ENCODE data around the gene TEX26. TPM values are rescaled to one million over a fixed set of nuclear protein-coding genes. Genes with fewer than 3 reads are reported as not detected.

Gene TEX26
- total and polyA plus RNA-seq, 4 donors = 0.08 to 0.31 TPM; not detected in 2

DNA sequence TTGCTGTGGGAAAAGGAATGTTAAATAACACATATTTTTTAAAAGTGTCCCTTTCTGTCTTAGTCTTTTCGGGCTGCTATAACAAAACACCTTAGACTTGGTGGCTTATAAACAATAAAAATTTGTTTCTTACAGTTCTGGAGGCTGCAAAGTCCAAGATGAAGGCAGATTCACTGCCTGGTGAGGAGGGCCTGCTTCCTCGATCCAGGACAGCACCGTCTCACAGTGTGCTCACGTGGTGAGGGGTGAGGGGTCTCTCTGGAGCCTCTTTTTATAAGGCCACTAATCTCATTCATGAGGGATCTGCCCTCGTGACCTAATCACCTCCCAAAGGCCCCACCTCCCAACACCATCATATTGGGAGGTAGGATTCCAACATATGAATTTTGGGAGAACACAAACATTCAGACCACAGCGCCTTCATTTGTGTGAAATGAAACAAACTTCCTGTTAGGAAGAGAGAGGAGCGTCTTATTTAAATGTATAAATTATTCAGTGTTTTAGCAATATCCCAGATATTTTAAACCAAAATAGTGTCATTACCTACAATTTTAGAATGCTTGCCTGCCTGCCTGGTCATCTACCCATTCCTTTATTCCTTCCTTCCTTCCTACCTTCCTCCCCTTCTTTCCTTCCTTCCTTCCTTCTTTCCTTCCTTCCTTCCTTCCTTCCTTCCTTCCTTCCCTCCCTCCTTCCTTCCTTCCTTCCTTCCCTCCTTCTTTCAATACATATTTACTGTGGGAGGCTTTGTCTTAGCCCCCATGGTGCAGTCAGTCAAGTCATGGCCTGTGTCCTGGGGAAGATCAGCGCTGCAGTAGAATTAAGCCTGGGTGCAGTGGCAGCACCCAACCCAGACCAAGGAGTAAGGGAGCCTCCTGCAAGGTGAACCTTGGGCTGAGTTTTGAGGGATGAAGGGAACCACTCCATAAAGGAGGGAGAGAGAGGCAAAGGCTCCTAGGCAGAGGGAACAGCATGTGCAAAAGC lies 84.2 kb downstream of the TEX26 start:
- H3K27ac ChIP-seq (ENCODE audit: low read depth in 1 of 2, low read length in 2 of 2) = no peak overlapping the region
- TF ChIP-seq FOXA2 (IDR thresholded peaks at IDR 0.05) = no peak
- no peak overlapping the region for H3K9ac ChIP-seq (ENCODE audit: low read depth in 1 of 2, low read length in 2 of 2)
- no peak for DNase-seq (ENCODE audit: low spot score)
- H3K36me3 ChIP-seq (ENCODE audit: control insufficient read depth in 4 of 4, insufficient read depth in 3 of 4, low read depth in 1 of 4, low read length in 3 of 4) = no peaks in the 10 kb centered on the region
- WGBS = 81% methylated on average over 8 of the region's 8 CpGs
- no peaks in the 10 kb centered on the region for H3K4me1 ChIP-seq (ENCODE audit: control insufficient read depth in 4 of 4, insufficient read depth in 4 of 4, low read length in 3 of 4)
- H3K27me3 ChIP-seq (ENCODE audit: control insufficient read depth in 4 of 4, insufficient read depth in 4 of 4, low read length in 3 of 4) = peaks cover 0 to 2% (median 0%) of the 10 kb centered on the region in 4 donors
- H3K9me3 ChIP-seq (ENCODE audit: control insufficient read depth in 4 of 4, low read length in 3 of 4) = no peaks in the 10 kb centered on the region
- H3K4me3 ChIP-seq (ENCODE audit: low read depth in 1 of 3, low read length in 3 of 3) = no peak overlapping the region

DNA sequence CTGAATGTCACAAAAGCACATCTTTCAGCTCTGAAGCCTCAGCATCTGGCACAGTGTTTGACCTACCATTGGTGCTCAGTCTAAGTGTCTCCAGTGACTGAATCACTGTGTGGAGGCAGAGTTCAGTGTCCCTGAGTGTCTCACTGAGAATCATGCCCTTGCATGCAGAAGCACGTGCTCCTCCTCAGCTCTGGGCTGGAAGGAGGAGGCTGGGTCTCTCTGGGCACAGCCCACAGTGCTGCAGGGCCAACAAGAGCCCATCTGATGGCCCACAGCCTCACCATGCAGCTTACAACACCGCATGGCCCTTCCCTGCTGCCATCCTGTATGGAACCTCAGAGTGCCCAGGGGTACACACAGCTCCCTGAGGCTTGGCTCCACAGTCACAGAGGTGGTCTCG lies 86.1 kb downstream of the TEX26 start:
- no peak overlapping the region for H3K4me3 ChIP-seq (ENCODE audit: low read depth in 1 of 3, low read length in 3 of 3)
- H3K27ac ChIP-seq (ENCODE audit: low read depth in 1 of 2, low read length in 2 of 2) = no peak overlapping the region
- TF ChIP-seq EGR1 (IDR thresholded peaks at IDR 0.05; ENCODE audit: low read depth in 2 of 2) (no peak), RXRA (IDR thresholded peaks at IDR 0.05) (no peak), FOXA2 (IDR thresholded peaks at IDR 0.05) (no peak), YY1 (IDR thresholded peaks at IDR 0.05) (no peak), HNF4A (conservative IDR thresholded peaks at IDR 0.05) (no peak), RAD21 (IDR thresholded peaks at IDR 0.05) (no peak), TAF1 (conservative IDR thresholded peaks at IDR 0.05) (no peak)
- TF ChIP-seq, protein P1, sequence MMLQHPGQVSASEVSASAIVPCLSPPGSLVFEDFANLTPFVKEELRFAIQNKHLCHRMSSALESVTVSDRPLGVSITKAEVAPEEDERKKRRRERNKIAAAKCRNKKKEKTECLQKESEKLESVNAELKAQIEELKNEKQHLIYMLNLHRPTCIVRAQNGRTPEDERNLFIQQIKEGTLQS (IDR thresholded peaks at IDR 0.05) = no peak
- TF ChIP-seq, protein P2, sequence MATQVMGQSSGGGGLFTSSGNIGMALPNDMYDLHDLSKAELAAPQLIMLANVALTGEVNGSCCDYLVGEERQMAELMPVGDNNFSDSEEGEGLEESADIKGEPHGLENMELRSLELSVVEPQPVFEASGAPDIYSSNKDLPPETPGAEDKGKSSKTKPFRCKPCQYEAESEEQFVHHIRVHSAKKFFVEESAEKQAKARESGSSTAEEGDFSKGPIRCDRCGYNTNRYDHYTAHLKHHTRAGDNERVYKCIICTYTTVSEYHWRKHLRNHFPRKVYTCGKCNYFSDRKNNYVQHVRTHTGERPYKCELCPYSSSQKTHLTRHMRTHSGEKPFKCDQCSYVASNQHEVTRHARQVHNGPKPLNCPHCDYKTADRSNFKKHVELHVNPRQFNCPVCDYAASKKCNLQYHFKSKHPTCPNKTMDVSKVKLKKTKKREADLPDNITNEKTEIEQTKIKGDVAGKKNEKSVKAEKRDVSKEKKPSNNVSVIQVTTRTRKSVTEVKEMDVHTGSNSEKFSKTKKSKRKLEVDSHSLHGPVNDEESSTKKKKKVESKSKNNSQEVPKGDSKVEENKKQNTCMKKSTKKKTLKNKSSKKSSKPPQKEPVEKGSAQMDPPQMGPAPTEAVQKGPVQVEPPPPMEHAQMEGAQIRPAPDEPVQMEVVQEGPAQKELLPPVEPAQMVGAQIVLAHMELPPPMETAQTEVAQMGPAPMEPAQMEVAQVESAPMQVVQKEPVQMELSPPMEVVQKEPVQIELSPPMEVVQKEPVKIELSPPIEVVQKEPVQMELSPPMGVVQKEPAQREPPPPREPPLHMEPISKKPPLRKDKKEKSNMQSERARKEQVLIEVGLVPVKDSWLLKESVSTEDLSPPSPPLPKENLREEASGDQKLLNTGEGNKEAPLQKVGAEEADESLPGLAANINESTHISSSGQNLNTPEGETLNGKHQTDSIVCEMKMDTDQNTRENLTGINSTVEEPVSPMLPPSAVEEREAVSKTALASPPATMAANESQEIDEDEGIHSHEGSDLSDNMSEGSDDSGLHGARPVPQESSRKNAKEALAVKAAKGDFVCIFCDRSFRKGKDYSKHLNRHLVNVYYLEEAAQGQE (IDR thresholded peaks at IDR 0.05) = no peak
- TF ChIP-seq, protein P3, sequence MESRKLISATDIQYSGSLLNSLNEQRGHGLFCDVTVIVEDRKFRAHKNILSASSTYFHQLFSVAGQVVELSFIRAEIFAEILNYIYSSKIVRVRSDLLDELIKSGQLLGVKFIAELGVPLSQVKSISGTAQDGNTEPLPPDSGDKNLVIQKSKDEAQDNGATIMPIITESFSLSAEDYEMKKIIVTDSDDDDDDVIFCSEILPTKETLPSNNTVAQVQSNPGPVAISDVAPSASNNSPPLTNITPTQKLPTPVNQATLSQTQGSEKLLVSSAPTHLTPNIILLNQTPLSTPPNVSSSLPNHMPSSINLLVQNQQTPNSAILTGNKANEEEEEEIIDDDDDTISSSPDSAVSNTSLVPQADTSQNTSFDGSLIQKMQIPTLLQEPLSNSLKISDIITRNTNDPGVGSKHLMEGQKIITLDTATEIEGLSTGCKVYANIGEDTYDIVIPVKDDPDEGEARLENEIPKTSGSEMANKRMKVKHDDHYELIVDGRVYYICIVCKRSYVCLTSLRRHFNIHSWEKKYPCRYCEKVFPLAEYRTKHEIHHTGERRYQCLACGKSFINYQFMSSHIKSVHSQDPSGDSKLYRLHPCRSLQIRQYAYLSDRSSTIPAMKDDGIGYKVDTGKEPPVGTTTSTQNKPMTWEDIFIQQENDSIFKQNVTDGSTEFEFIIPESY (IDR thresholded peaks at IDR 0.05) = no peak
- TF ChIP-seq, protein P4, sequence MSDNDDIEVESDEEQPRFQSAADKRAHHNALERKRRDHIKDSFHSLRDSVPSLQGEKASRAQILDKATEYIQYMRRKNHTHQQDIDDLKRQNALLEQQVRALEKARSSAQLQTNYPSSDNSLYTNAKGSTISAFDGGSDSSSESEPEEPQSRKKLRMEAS (IDR thresholded peaks at IDR 0.05) = no peak
- TF ChIP-seq, protein P5, sequence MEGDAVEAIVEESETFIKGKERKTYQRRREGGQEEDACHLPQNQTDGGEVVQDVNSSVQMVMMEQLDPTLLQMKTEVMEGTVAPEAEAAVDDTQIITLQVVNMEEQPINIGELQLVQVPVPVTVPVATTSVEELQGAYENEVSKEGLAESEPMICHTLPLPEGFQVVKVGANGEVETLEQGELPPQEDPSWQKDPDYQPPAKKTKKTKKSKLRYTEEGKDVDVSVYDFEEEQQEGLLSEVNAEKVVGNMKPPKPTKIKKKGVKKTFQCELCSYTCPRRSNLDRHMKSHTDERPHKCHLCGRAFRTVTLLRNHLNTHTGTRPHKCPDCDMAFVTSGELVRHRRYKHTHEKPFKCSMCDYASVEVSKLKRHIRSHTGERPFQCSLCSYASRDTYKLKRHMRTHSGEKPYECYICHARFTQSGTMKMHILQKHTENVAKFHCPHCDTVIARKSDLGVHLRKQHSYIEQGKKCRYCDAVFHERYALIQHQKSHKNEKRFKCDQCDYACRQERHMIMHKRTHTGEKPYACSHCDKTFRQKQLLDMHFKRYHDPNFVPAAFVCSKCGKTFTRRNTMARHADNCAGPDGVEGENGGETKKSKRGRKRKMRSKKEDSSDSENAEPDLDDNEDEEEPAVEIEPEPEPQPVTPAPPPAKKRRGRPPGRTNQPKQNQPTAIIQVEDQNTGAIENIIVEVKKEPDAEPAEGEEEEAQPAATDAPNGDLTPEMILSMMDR (IDR thresholded peaks at IDR 0.05; ENCODE audit: low read depth, low read length, missing input control) = no peak
- no peaks in the 10 kb centered on the region for H3K9me3 ChIP-seq (ENCODE audit: control insufficient read depth in 4 of 4, low read length in 3 of 4)
- DNase-seq (ENCODE audit: low spot score) = no peak
- H3K9ac ChIP-seq (ENCODE audit: low read depth in 1 of 2, low read length in 2 of 2) = no peak overlapping the region
- no peaks in the 10 kb centered on the region for H3K4me1 ChIP-seq (ENCODE audit: control insufficient read depth in 4 of 4, insufficient read depth in 4 of 4, low read length in 3 of 4)
- peaks cover 0 to 7% (median 0%) of the 10 kb centered on the region in 4 donors for H3K27me3 ChIP-seq (ENCODE audit: control insufficient read depth in 4 of 4, insufficient read depth in 4 of 4, low read length in 3 of 4)
- WGBS = 84% methylated on average over 3 of the region's 3 CpGs
- H3K36me3 ChIP-seq (ENCODE audit: control insufficient read depth in 4 of 4, insufficient read depth in 3 of 4, low read depth in 1 of 4, low read length in 3 of 4) = no peaks in the 10 kb centered on the region

Measured in liver (tissue), 9 donors.